ENCODE results near the gene HEYL. TPM values are rescaled to one million over a fixed set of nuclear protein-coding genes. Genes with fewer than 3 reads are reported as not detected.
A peak's percentile ranks its signal among the peaks of the same experiment; 100 is the strongest.
"Not testable (repeated sequence)": the region's sequence is repeated elsewhere in the genome, so short reads cannot be mapped to it uniquely, and the experiment has no call there.

The HEYL gene
- total and polyA plus RNA-seq, 4 donors, result 24.2 to 68.6 (median 30.8) TPM

- intact Hi-C loops (cut with DNase I), result no loop called here
- no peak for ATAC-seq (ENCODE audit: low FRiP score)
- 81 to 87% methylated on average over 4 of the region's 4 CpGs for WGBS, 2 donors
These were observed 21.9 kb downstream of the HEYL start for GRCh38 chr1:39617488-39618049.

GRCh38 chr1:39615086-39615673 lies 24.3 kb downstream of the HEYL start:
- no peak for ATAC-seq (ENCODE audit: low FRiP score)

More at GRCh38 chr1:39617488-39618049, 21.9 kb downstream of the HEYL start:
- Histone ChIP-seq H3K4me3 (ENCODE audit: low read length in 2 of 2) (no peak overlapping the region), H3K36me3 (ENCODE audit: control insufficient read depth in 1 of 2, insufficient read depth in 2 of 2, low read length in 1 of 2) (no peaks in the 10 kb centered on the region), H3K9me3 (ENCODE audit: control insufficient read depth, low read length) (no peaks in the 10 kb centered on the region), H3K27ac (ENCODE audit: low read depth in 1 of 2, low read length in 2 of 2) (no peak overlapping the region), H3K27me3 (ENCODE audit: control insufficient read depth in 1 of 2, insufficient read depth in 2 of 2, low read length in 1 of 2) (no peaks in the 10 kb centered on the region), H3K4me1 (ENCODE audit: control insufficient read depth in 1 of 2, insufficient read depth in 2 of 2, low read length in 2 of 2) (no peaks in the 10 kb centered on the region)
- DNase-seq, result no peak

GRCh38 chr1:39614488-39614887 lies 25.0 kb downstream of the HEYL start:
- intact Hi-C loops (cut with DNase I), result no loop called here
- Histone ChIP-seq H3K4me1 (ENCODE audit: control insufficient read depth in 1 of 2, insufficient read depth in 2 of 2, low read length in 2 of 2) (no peaks in the 10 kb centered on the region), H3K27ac (ENCODE audit: low read depth in 1 of 2, low read length in 2 of 2) (no peak overlapping the region), H3K9me3 (ENCODE audit: control insufficient read depth, low read length) (no peaks in the 10 kb centered on the region), H3K36me3 (ENCODE audit: control insufficient read depth in 1 of 2, insufficient read depth in 2 of 2, low read length in 1 of 2) (peaks cover 0 to 2% of the 10 kb centered on the region in 2 donors), H3K27me3 (ENCODE audit: control insufficient read depth in 1 of 2, insufficient read depth in 2 of 2, low read length in 1 of 2) (no peaks in the 10 kb centered on the region), H3K4me3 (ENCODE audit: low read length in 2 of 2) (no peak overlapping the region)
- DNase-seq (no peak), ATAC-seq (ENCODE audit: low FRiP score) (no peak)
- WGBS, 2 donors, result 97 to 100% methylated on average over 6 of the region's 6 CpGs

More at GRCh38 chr1:39615086-39615673, 24.3 kb downstream of the HEYL start:
- H3K36me3 ChIP-seq (ENCODE audit: control insufficient read depth in 1 of 2, insufficient read depth in 2 of 2, low read length in 1 of 2), result peaks cover 0 to 2% of the 10 kb centered on the region in 2 donors
- no peak overlapping the region for H3K27ac ChIP-seq (ENCODE audit: low read depth in 1 of 2, low read length in 2 of 2)
- intact Hi-C loops (cut with DNase I), result no loop called here
- no peak overlapping the region for H3K4me3 ChIP-seq (ENCODE audit: low read length in 2 of 2)
- 61 to 67% methylated on average over 8 of the region's 8 CpGs for WGBS, 2 donors
- no peaks in the 10 kb centered on the region for H3K27me3 ChIP-seq (ENCODE audit: control insufficient read depth in 1 of 2, insufficient read depth in 2 of 2, low read length in 1 of 2)
- no peaks in the 10 kb centered on the region for H3K4me1 ChIP-seq (ENCODE audit: control insufficient read depth in 1 of 2, insufficient read depth in 2 of 2, low read length in 2 of 2)
- no peaks in the 10 kb centered on the region for H3K9me3 ChIP-seq (ENCODE audit: control insufficient read depth, low read length)
- no peak for DNase-seq

- ATAC-seq (ENCODE audit: low FRiP score) (no peak), DNase-seq (no peak)
- H3K27ac ChIP-seq (ENCODE audit: low read depth in 1 of 2, low read length in 2 of 2), result no peak overlapping the region
- no peaks in the 10 kb centered on the region for H3K4me1 ChIP-seq (ENCODE audit: control insufficient read depth in 1 of 2, insufficient read depth in 2 of 2, low read length in 2 of 2)
- intact Hi-C loops (cut with DNase I), result no loop called here
- H3K9me3 ChIP-seq (ENCODE audit: control insufficient read depth, low read length), result no peaks in the 10 kb centered on the region
- H3K36me3 ChIP-seq (ENCODE audit: control insufficient read depth in 1 of 2, insufficient read depth in 2 of 2, low read length in 1 of 2), result peaks cover 0 to 2% of the 10 kb centered on the region in 2 donors
- no peak overlapping the region for H3K4me3 ChIP-seq (ENCODE audit: low read length in 2 of 2)
- WGBS, 2 donors, result 74 to 78% methylated on average over 6 of the region's 6 CpGs
- H3K27me3 ChIP-seq (ENCODE audit: control insufficient read depth in 1 of 2, insufficient read depth in 2 of 2, low read length in 1 of 2), result no peaks in the 10 kb centered on the region
These were observed 26.2 kb downstream of the HEYL start for GRCh38 chr1:39613250-39613649.

- no peak overlapping the region for H3K4me3 ChIP-seq (ENCODE audit: low read length in 2 of 2)
- WGBS, 2 donors, result 45 to 46% methylated on average over 42 of the region's 42 CpGs
These were observed 29.7 kb downstream of the HEYL start for GRCh38 chr1:39609618-39610331.

GRCh38 chr1:39608921-39609320 lies 30.5 kb downstream of the HEYL start:
- ATAC-seq (ENCODE audit: low FRiP score) (no peak), DNase-seq (peak in 1 of 2 donors; percentile 28)
- Histone ChIP-seq H3K27ac (ENCODE audit: low read depth in 1 of 2, low read length in 2 of 2) (no peak overlapping the region), H3K36me3 (ENCODE audit: control insufficient read depth in 1 of 2, insufficient read depth in 2 of 2, low read length in 1 of 2) (peaks cover 0 to 2% of the 10 kb centered on the region in 2 donors), H3K4me1 (ENCODE audit: control insufficient read depth in 1 of 2, insufficient read depth in 2 of 2, low read length in 2 of 2) (no peaks in the 10 kb centered on the region), H3K27me3 (ENCODE audit: control insufficient read depth in 1 of 2, insufficient read depth in 2 of 2, low read length in 1 of 2) (no peaks in the 10 kb centered on the region), H3K4me3 (ENCODE audit: low read length in 2 of 2) (no peak overlapping the region), H3K9me3 (ENCODE audit: control insufficient read depth, low read length) (no peaks in the 10 kb centered on the region)
- 84 to 86% methylated on average over 8 of the region's 8 CpGs for WGBS, 2 donors
- intact Hi-C loops (cut with DNase I), result loop anchor here (5.0 kb wide), 2 partner anchors 108 to 113 kb away; no protein-coding TSS in a partner anchor

More at GRCh38 chr1:39609618-39610331, 29.7 kb downstream of the HEYL start:
- H3K36me3 ChIP-seq (ENCODE audit: control insufficient read depth in 1 of 2, insufficient read depth in 2 of 2, low read length in 1 of 2), result peaks cover 0 to 2% of the 10 kb centered on the region in 2 donors
- H3K9me3 ChIP-seq (ENCODE audit: control insufficient read depth, low read length), result no peaks in the 10 kb centered on the region
- H3K27me3 ChIP-seq (ENCODE audit: control insufficient read depth in 1 of 2, insufficient read depth in 2 of 2, low read length in 1 of 2), result no peaks in the 10 kb centered on the region
- H3K4me1 ChIP-seq (ENCODE audit: control insufficient read depth in 1 of 2, insufficient read depth in 2 of 2, low read length in 2 of 2), result no peaks in the 10 kb centered on the region
- ATAC-seq (ENCODE audit: low FRiP score) (peak; percentile 89), DNase-seq (peak; percentile 66 to 92)
- no peak overlapping the region for H3K27ac ChIP-seq (ENCODE audit: low read depth in 1 of 2, low read length in 2 of 2)
- intact Hi-C loops (cut with DNase I), result loop anchor here (5.0 kb wide), 2 partner anchors 108 to 113 kb away; no protein-coding TSS in a partner anchor

- H3K36me3 ChIP-seq (ENCODE audit: control insufficient read depth in 1 of 2, insufficient read depth in 2 of 2, low read length in 1 of 2); H3K4me3 ChIP-seq (ENCODE audit: low read length in 2 of 2); H3K4me1 ChIP-seq (ENCODE audit: control insufficient read depth in 1 of 2, insufficient read depth in 2 of 2, low read length in 2 of 2); H3K9me3 ChIP-seq (ENCODE audit: control insufficient read depth, low read length); H3K27me3 ChIP-seq (ENCODE audit: control insufficient read depth in 1 of 2, insufficient read depth in 2 of 2, low read length in 1 of 2); intact Hi-C loops (cut with DNase I); ATAC-seq (ENCODE audit: low FRiP score); DNase-seq; H3K27ac ChIP-seq (ENCODE audit: low read depth in 1 of 2, low read length in 2 of 2): not testable (repeated sequence)
- WGBS, 2 donors, result 89 to 90% methylated on average over 3 of the region's 3 CpGs
These were observed 35.8 kb downstream of the HEYL start for GRCh38 chr1:39603677-39604076.

GRCh38 chr1:39601667-39602255 lies 37.7 kb downstream of the HEYL start:
- ATAC-seq (ENCODE audit: low FRiP score); H3K36me3 ChIP-seq (ENCODE audit: control insufficient read depth in 1 of 2, insufficient read depth in 2 of 2, low read length in 1 of 2); H3K4me3 ChIP-seq (ENCODE audit: low read length in 2 of 2); H3K4me1 ChIP-seq (ENCODE audit: control insufficient read depth in 1 of 2, insufficient read depth in 2 of 2, low read length in 2 of 2); H3K9me3 ChIP-seq (ENCODE audit: control insufficient read depth, low read length); intact Hi-C loops (cut with DNase I); H3K27ac ChIP-seq (ENCODE audit: low read depth in 1 of 2, low read length in 2 of 2); H3K27me3 ChIP-seq (ENCODE audit: control insufficient read depth in 1 of 2, insufficient read depth in 2 of 2, low read length in 1 of 2): not testable (repeated sequence)
- peak in 1 of 2 donors; percentile 2 for DNase-seq
- 94 to 97% methylated on average over 8 of the region's 8 CpGs for WGBS, 2 donors

Data from aorta (tissue), 5 donors.